Mucosa of gallbladder (tissue), 1 donor: ENCODE measurements around the gene BPIFB4. TPM values are rescaled to one million over a fixed set of nuclear protein-coding genes. Genes with fewer than 3 reads are reported as not detected.

Source experiments
- DNase-seq: peaks from one replicate; pipeline ENCODE4 v3.0.0-alpha.2; 2020; ENCODE audit warnings: low spot score
- total RNA-seq: library from RNA; stranded (reverse); gene quantifications from one replicate; pipeline ENCODE4 v1.2.1, GENCODE V29; 2021
- donor health status: DM: no; HTN: no; CAD: no.

BPIFB4 gene
- total RNA-seq, 1 donor from 2014 or later: not detected

GRCh38 chr20:33062105-33062824 is 17.2 kb upstream of the BPIFB4 start:
- no peak for DNase-seq

GRCh38 chr20:33062825-33063149 is 16.7 kb upstream of the BPIFB4 start:
- no peak for DNase-seq

GRCh38 chr20:33063271-33063670 is 16.2 kb upstream of the BPIFB4 start:
- no peak for DNase-seq

- no peak for DNase-seq
Measured at GRCh38 chr20:33064572-33065287, 14.7 kb upstream of the BPIFB4 start.

- no peak for DNase-seq
Measured at GRCh38 chr20:33065785-33066184, 13.7 kb upstream of the BPIFB4 start.

- DNase-seq: no peak
Measured at GRCh38 chr20:33067806-33068205, 11.6 kb upstream of the BPIFB4 start.

GRCh38 chr20:33068251-33068939 is 11.0 kb upstream of the BPIFB4 start:
- no peak for DNase-seq

GRCh38 chr20:33069673-33070072 is 9.8 kb upstream of the BPIFB4 start:
- no peak for DNase-seq

- no peak for DNase-seq
Measured at GRCh38 chr20:33070111-33071053, 9.1 kb upstream of the BPIFB4 start.

- no peak for DNase-seq
Measured at GRCh38 chr20:33071198-33071597, 8.2 kb upstream of the BPIFB4 start.

- DNase-seq: no peak
Measured at GRCh38 chr20:33072362-33072761, 7.1 kb upstream of the BPIFB4 start.

GRCh38 chr20:33072813-33073212 is 6.6 kb upstream of the BPIFB4 start:
- no peak for DNase-seq

GRCh38 chr20:33074675-33075074 is 4.8 kb upstream of the BPIFB4 start:
- no peak for DNase-seq

- DNase-seq: no peak
Measured at GRCh38 chr20:33075281-33075680, 4.2 kb upstream of the BPIFB4 start.

- no peak for DNase-seq
Measured at GRCh38 chr20:33076662-33077372, 2.6 kb upstream of the BPIFB4 start.

- no peak for DNase-seq
Measured at GRCh38 chr20:33081411-33082154, 2.1 kb downstream of the BPIFB4 start.

- DNase-seq: peak; percentile 19
Measured at GRCh38 chr20:33082546-33082945, 3.1 kb downstream of the BPIFB4 start.

GRCh38 chr20:33083544-33084340 is 4.3 kb downstream of the BPIFB4 start:
- no peak for DNase-seq

- DNase-seq: no peak
Measured at GRCh38 chr20:33084722-33085121, 5.3 kb downstream of the BPIFB4 start.
